Spinal cord (tissue), 10 donors: Measurements from ENCODE around the gene SCN10A. TPM values are rescaled to one million over a fixed set of nuclear protein-coding genes. Genes with fewer than 3 reads are reported as not detected.

Experiments used
- DNase-seq, 6 donors: peaks; one replicate each; pipeline versions ENCODE4 v3.0.0 to v3.0.0-alpha.2; 2013 to 2015; ENCODE audit warnings: low spot score in 6 of 6, low read depth in 4 of 6
- H3K27ac ChIP-seq: one replicate; pipeline ENCODE4 v1.5.1; 2013; ENCODE audit warnings: low read depth, low read length, control low read depth
- H3K27me3 ChIP-seq: one replicate; pipeline ENCODE4 v1.6.1; 2013; ENCODE audit warnings: low read length; ENCODE audit not compliant: control insufficient read depth, insufficient read depth
- H3K36me3 ChIP-seq: one replicate; pipeline ENCODE4 v1.6.1; 2013; ENCODE audit warnings: low read length; ENCODE audit not compliant: control insufficient read depth, insufficient read depth
- H3K4me1 ChIP-seq: one replicate; pipeline ENCODE4 v1.6.1; 2013; ENCODE audit warnings: low read length; ENCODE audit not compliant: control insufficient read depth, insufficient read depth
- H3K4me3 ChIP-seq: one replicate; pipeline ENCODE4 v1.5.1; 2013; ENCODE audit warnings: low read depth, low read length, control low read depth
- H3K9me3 ChIP-seq: one replicate; pipeline ENCODE4 v1.6.1; 2013; ENCODE audit warnings: low read length; ENCODE audit not compliant: control insufficient read depth, insufficient read depth
- WGBS: methylation state at CpG from one replicate; pipeline ENCODE4 v1.1.5; 2013; ENCODE audit warnings: missing lambda C conversion rate; ENCODE audit not compliant: insufficient coverage; 5-methylcytosine and 5-hydroxymethylcytosine counted together
- polyA plus RNA-seq, 2 donors: library from polyadenylated mRNA; unstranded; fragments of 120-200 nt; gene quantifications; one replicate each; pipeline ENCODE4 v1.2.1, GENCODE V29; 2013; ENCODE audit not compliant: insufficient read length in 2 of 2
- total RNA-seq, 2 donors: library from RNA; depleted of rRNA in 1 of 2; stranded (reverse); fragments of 120-200 nt in 1 of 2; fragments of >200 nt in 1 of 2; gene quantifications; one replicate each; pipeline versions ENCODE4 v1.2.3 to v1.2.4, GENCODE V29; 2013 to 2014
- donor health status: healthy.

SCN10A gene
- total and polyA plus RNA-seq, 4 donors: 0.03 to 9.2 (median 0.08) TPM

GRCh38 chr3:38829404-38829803 is 13.4 kb upstream of the SCN10A start:
- Histone ChIP-seq H3K4me1 (peaks cover 4% of the 10 kb centered on the region), H3K27me3 (no peaks in the 10 kb centered on the region), H3K36me3 (no peaks in the 10 kb centered on the region), H3K9me3 (no peaks in the 10 kb centered on the region), H3K4me3 (no peak overlapping the region), H3K27ac (no peak overlapping the region)
- DNase-seq: no peak
- WGBS: 79% methylated on average over 5 of the region's 6 CpGs

- Histone ChIP-seq H3K36me3 (no peaks in the 10 kb centered on the region), H3K4me3 (no peak overlapping the region), H3K27me3 (no peaks in the 10 kb centered on the region), H3K4me1 (peaks cover 4% of the 10 kb centered on the region), H3K27ac (no peak overlapping the region), H3K9me3 (no peaks in the 10 kb centered on the region)
- no peak for DNase-seq
- WGBS: 94% methylated on average over 3 of the region's 4 CpGs
Measured at GRCh38 chr3:38828681-38829080, 12.7 kb upstream of the SCN10A start.

GRCh38 chr3:38827791-38828190 is 11.8 kb upstream of the SCN10A start:
- no peaks in the 10 kb centered on the region for H3K27me3 ChIP-seq

GRCh38 chr3:38826001-38826400 is 10.0 kb upstream of the SCN10A start:
- no peak overlapping the region for H3K4me3 ChIP-seq

More at GRCh38 chr3:38827791-38828190, 11.8 kb upstream of the SCN10A start:
- Histone ChIP-seq H3K36me3 (no peaks in the 10 kb centered on the region), H3K9me3 (no peaks in the 10 kb centered on the region), H3K4me3 (no peak overlapping the region), H3K27ac (no peak overlapping the region), H3K4me1 (peaks cover 5% of the 10 kb centered on the region)
- no peak for DNase-seq

GRCh38 chr3:38824349-38824748 is 8.3 kb upstream of the SCN10A start:
- Histone ChIP-seq H3K27me3 (no peaks in the 10 kb centered on the region), H3K9me3 (no peaks in the 10 kb centered on the region), H3K4me3 (no peak overlapping the region), H3K4me1 (peaks cover 5% of the 10 kb centered on the region), H3K36me3 (no peaks in the 10 kb centered on the region), H3K27ac (no peak overlapping the region)
- 55% methylated on average over 2 of the region's 4 CpGs for WGBS
- no peak for DNase-seq

More at GRCh38 chr3:38826001-38826400, 10.0 kb upstream of the SCN10A start:
- H3K27me3 ChIP-seq: no peaks in the 10 kb centered on the region
- H3K4me1 ChIP-seq: peaks cover 5% of the 10 kb centered on the region
- H3K36me3 ChIP-seq: no peaks in the 10 kb centered on the region
- H3K9me3 ChIP-seq: no peaks in the 10 kb centered on the region
- no peak overlapping the region for H3K27ac ChIP-seq
- WGBS: 81% methylated on average over 2 of the region's 2 CpGs
- no peak for DNase-seq

- H3K9me3 ChIP-seq: no peaks in the 10 kb centered on the region
- no peak overlapping the region for H3K27ac ChIP-seq
- H3K36me3 ChIP-seq: no peaks in the 10 kb centered on the region
- DNase-seq: peak in 1 of 6 donors; percentile 18
- peaks cover 5% of the 10 kb centered on the region for H3K4me1 ChIP-seq
- H3K27me3 ChIP-seq: no peaks in the 10 kb centered on the region
- H3K4me3 ChIP-seq: no peak overlapping the region
- WGBS: 30% methylated on average over 8 of the region's 8 CpGs
Measured at GRCh38 chr3:38823722-38824121, 7.7 kb upstream of the SCN10A start.

GRCh38 chr3:38823186-38823585 is 7.2 kb upstream of the SCN10A start:
- H3K36me3 ChIP-seq: no peaks in the 10 kb centered on the region

GRCh38 chr3:38811822-38812221 is 4.2 kb downstream of the SCN10A start:
- H3K4me3 ChIP-seq: no peak overlapping the region
- 88% methylated on average over 4 of the region's 5 CpGs for WGBS
- H3K27ac ChIP-seq: no peak overlapping the region
- H3K27me3 ChIP-seq: no peaks in the 10 kb centered on the region
- H3K36me3 ChIP-seq: no peaks in the 10 kb centered on the region
- DNase-seq: no peak
- no peaks in the 10 kb centered on the region for H3K9me3 ChIP-seq
- no peaks in the 10 kb centered on the region for H3K4me1 ChIP-seq

More at GRCh38 chr3:38823186-38823585, 7.2 kb upstream of the SCN10A start:
- H3K27ac ChIP-seq: no peak overlapping the region
- no peaks in the 10 kb centered on the region for H3K9me3 ChIP-seq
- no peaks in the 10 kb centered on the region for H3K27me3 ChIP-seq
- peaks cover 5% of the 10 kb centered on the region for H3K4me1 ChIP-seq
- 84% methylated on average over 4 of the region's 5 CpGs for WGBS
- DNase-seq: no peak
- no peak overlapping the region for H3K4me3 ChIP-seq

GRCh38 chr3:38805765-38806386 is 10.1 kb downstream of the SCN10A start:
- WGBS: 11% methylated on average over 7 of the region's 9 CpGs
- no peaks in the 10 kb centered on the region for H3K4me1 ChIP-seq
- no peak overlapping the region for H3K4me3 ChIP-seq
- no peaks in the 10 kb centered on the region for H3K27me3 ChIP-seq
- H3K27ac ChIP-seq: no peak overlapping the region
- peak; percentile 17 to 79 (median 48) for DNase-seq
- no peaks in the 10 kb centered on the region for H3K9me3 ChIP-seq
- H3K36me3 ChIP-seq: no peaks in the 10 kb centered on the region

GRCh38 chr3:38805004-38805403 is 11.0 kb downstream of the SCN10A start:
- WGBS: 63% methylated on average over 1 of the region's 1 CpG

More at GRCh38 chr3:38805004-38805403, 11.0 kb downstream of the SCN10A start:
- Histone ChIP-seq H3K27ac (no peak overlapping the region), H3K27me3 (no peaks in the 10 kb centered on the region), H3K4me1 (no peaks in the 10 kb centered on the region), H3K9me3 (no peaks in the 10 kb centered on the region), H3K36me3 (no peaks in the 10 kb centered on the region), H3K4me3 (no peak overlapping the region)
- DNase-seq: no peak
